GM18505 (cell line): Measurements from ENCODE around the gene RANBP10.

ENCODE experiments used
- ATAC-seq: cut with Tn5 transposase; IDR thresholded peaks from one replicate; pipeline ENCODE4 v1.9.1; 2021; ENCODE audit not compliant: unreplicated experiment
- POLR2A ChIP-seq: IDR thresholded peaks from 4 replicates; pipeline ENCODE4 v1.6.1; 2011; ENCODE audit warnings: borderline replicate concordance; ENCODE audit not compliant: insufficient read depth, insufficient read length; ENCODE audit errors: extremely low read depth

Gene RANBP10

GRCh38 chr16:67811899-67812298, 5.5 kb upstream of the RANBP10 start:
- no peak for ATAC-seq
- TF ChIP-seq POLR2A = no peak

DNA sequence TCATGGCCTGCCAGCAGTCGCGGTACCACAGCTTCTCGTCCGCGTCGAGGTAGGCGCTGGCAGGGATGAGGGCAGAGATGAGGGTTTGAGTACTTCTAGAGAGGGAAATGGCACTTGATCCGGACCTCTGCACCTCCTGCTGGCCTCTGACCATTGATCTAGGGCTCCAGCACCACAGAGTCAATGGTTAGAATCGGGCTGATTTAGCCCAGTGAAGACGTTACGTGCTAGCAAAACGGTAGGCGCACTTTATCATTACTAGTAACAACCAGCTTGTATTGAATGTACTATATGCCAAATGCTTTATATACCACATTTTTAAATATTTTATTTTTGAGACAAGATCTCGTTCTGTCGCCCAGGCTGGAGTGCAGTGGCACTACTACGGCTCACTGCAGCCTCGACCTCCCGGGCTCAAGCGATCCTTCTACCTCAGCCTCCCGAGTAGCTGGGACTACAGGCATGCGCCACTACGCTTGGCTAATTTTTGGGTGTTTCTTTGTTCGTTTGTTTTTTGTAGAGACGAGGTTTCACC, 855 bp upstream of the RANBP10 start:
- no peak for ATAC-seq

DNA sequence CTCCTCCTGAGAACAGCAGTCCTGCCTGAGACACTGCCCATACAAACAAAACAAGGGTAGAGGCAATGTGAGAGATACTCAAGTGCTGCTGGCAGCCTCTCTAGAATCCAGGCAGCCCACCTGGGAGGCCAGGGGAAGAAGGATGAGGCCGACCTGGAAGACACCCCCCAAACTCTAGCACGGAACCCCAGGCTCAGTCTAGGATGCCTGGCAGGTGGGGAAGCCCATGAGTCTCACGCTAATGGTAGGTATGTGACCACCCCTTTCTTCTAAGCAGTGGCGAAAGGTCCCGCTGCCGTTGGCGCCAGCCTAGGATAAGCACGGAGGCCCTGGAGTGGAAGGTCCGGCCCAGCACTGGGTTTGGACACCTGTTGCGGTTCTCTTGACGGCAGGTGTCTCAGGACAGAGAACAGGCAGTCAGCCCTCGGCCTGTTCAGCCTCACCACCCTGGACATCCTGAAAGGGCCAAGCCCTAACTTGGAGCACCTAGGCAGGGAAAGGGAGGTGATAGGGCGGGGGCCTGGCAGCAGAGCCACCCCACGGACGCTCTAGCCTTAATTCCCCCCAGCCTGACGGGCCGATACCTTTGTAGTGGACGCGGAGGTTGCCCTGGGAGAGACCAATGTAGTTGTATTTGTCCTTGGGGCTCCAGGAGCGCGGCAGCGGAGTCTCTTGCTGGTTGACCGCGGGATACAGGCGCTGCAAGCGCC, 487 bp downstream of the RANBP10 start:
- no peak for TF ChIP-seq POLR2A
- ATAC-seq = no peak

More for the DNA sequence above, 855 bp upstream of the RANBP10 start:
- TF ChIP-seq POLR2A = no peak

GRCh38 chr16:67804853-67805542, 1.4 kb downstream of the RANBP10 start:
- TF ChIP-seq POLR2A = no peak
- no peak for ATAC-seq

DNA sequence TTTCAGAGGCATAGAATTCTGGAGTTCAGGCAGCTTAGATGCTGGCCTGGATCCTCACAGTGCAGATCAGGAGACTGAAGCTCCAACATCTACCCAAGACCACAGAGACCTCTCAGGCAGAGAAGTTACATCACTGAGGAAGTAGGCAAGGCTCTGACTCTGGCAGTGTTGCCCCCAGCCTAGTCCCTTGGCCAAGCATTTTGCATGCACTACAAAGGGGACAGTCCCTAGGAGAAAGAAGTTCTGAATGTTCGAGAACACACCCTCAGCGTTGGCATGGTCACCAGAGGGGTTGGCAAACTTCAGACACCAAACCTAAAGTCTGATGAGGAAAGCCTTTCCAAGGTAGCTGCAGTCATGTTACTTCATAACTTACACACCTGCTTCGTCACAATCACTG, 2.5 kb downstream of the RANBP10 start:
- no peak for TF ChIP-seq POLR2A
- ATAC-seq = no peak

DNA sequence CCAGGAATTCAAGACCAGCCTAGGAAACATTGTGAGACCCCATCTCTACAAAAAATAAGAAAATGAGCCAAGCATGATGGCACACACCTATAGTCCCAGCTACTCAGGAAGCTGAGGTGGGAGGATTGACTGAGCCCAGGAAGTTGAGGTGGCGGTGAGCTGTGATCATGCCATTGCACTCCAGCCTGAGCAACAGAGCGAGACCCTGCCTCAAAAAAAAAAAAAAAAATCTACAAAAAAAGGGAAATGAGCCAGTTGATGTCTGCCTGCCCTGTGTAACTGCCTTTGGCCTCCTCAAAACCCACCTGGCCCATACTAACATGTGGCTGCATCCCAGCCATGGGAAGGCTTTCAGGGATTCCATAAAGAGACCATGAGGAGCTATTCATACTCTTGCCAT, 4.5 kb downstream of the RANBP10 start:
- TF ChIP-seq POLR2A = no peak
- ATAC-seq = no peak

DNA sequence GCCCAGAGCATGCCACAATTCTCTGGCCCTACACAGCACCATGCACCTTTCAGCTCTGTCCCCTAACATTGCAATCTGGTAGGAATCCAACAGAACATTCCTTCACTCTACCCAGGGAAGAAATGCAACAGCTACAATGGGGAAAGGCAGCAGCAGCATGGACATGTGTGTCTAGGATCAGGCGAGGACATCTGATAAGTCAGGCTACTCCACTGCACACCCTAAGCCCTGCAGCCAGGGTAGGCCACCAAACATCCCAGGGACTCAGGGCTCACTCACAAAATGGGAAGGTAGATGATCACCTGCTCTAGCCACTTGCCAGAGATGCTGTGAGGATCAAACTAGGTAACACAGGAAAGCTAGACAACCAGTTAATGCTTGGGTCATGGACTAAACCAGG, 5.1 kb downstream of the RANBP10 start:
- no peak for TF ChIP-seq POLR2A
- ATAC-seq = no peak

- no peak for TF ChIP-seq POLR2A
- ATAC-seq = no peak
These were observed 5.9 kb downstream of the RANBP10 start for GRCh38 chr16:67800338-67800926.

GRCh38 chr16:67796099-67796718, 10.2 kb downstream of the RANBP10 start:
- TF ChIP-seq POLR2A = no peak
- no peak for ATAC-seq

DNA sequence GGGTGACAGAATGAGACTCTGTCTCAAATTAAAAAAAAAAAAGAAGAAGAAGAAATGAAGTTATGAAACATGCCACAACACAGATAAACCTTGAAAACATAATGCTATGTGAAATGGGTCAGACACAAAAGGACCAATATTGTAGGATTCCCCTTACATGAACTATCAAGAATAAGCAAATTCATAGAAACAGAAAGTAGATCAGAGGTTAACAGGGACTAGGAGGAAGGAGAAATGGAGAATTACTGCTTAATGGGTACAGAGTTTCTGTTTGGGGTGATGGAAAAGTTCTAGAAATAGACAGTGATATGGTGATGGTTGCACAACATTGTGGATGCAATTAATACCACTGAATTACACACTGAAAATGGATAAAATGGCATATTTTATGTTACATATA, 16.3 kb downstream of the RANBP10 start:
- no peak for ATAC-seq
- no peak for TF ChIP-seq POLR2A

DNA sequence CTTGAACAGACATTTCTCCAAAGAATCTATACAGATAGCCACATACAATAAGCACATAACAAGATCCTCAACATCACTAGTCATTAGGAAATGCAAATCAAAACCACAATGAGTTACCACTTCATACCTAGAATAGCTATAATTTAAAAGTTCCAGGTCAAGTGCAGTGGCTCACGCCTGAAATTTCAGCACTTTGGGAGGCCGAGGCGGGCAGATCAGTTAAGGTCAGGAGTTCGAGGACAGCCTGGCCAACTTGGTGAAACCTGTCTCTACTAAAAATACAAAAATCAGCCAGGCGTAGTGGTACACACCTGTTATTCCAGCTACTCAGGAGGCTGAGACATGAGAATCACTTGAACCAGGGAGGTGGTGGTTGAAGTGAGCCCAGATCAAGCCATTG, 19.9 kb downstream of the RANBP10 start:
- ATAC-seq = no peak
- TF ChIP-seq POLR2A = no peak

DNA sequence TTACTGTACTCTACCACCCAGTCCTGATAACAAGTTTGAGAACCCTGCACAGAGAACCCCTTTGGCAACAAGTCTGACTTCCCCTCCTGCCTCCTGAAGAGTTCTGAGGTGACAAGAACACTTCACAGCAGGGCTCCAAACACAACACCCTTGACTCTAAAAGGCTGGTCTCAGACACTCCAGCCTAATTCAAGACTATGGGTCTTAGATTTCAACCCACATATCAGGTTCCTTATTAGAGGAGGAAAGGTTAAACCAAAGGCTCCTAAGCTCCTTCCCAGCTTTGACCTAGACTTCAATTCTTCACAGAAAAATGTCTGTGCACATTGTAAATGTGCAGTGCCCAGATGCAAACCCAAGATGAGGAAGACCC, 23.0 kb downstream of the RANBP10 start:
- no peak for ATAC-seq
- no peak for TF ChIP-seq POLR2A

GRCh38 chr16:67782567-67783352, 23.6 kb downstream of the RANBP10 start:
- TF ChIP-seq POLR2A = no peak
- no peak for ATAC-seq

GRCh38 chr16:67781565-67781921, 24.8 kb downstream of the RANBP10 start:
- no peak for TF ChIP-seq POLR2A
- ATAC-seq = no peak
